Measurements from ENCODE around the gene RBSN.

The RBSN gene

DNA sequence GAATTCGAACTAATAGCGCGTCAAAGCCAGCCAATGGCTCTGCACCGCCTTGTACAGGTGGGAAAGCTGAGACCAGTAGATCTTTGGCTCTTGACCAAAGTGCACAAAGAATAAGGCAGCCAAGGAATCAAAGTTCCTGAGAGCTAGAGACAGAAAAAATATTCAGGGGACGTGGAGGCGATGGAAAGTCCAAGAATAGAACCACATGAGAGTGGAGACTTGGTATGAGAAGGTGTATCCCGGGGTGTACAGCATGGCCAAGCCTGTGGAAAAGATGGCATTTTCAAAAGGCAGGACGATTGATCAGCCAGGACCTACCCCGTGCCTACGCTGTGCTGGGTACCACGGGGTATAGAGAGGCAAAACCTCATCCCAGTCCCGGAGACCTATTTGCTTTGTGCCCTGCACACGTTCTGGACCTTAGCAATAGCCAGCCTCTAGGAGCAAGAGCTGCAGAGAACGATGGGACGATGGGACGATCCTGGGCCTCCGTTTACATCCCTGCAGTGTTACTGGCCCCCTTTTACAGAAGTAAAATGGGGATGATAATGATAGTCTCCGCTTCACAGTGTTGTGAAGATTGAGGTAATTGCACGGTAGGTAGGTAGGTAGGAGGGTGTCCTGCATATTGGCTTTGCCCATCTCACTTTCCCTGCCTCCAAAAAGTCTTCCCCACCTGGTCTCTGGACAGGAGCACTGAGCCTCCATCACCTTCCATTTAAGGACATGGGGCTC lies 583 bp upstream of the RBSN start:
- no peak for DNase-seq (ENCODE audit: low read depth in 3 of 3, low spot score in 1 of 3)

- no peak for DNase-seq (ENCODE audit: low read depth in 3 of 3, low spot score in 1 of 3)
These were observed 1.1 kb downstream of the RBSN start for GRCh38 chr3:15097891-15098290.

GRCh38 chr3:15096046-15096445 lies 2.9 kb downstream of the RBSN start:
- DNase-seq (ENCODE audit: low read depth in 3 of 3, low spot score in 1 of 3): no peak

DNA sequence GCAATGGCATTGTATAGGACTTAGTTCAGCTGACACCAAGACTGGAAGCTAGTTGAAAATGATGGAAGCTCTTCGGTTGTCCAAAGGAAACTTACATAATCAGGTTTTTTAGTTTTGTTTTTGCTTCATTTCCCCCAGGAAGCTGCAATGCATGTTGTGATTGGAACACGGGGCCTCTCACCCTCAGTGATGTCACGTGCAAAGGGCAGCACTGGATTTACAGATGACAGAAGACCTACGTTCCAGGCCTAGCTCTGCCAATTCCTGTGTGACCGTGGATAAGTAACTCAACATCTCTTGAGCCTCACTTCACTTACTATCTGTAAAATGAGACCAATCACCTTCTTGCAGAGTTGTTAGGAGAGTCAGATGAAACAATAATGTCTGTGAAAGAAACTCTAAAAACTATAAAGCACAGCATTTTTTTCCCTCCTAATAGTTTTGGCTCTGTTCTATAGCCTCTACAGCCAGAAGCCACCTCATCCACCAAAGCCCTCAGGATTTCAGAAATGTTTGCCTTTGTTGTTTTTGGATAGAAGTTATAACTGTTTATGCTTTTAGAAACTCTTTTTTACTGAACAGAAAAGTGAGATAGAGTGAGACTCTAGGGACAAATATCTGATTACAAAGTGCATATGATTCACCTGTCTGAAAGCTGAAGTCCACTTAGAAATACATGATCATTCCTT lies 4.6 kb downstream of the RBSN start:
- DNase-seq (ENCODE audit: low read depth in 3 of 3, low spot score in 1 of 3): no peak

DNA sequence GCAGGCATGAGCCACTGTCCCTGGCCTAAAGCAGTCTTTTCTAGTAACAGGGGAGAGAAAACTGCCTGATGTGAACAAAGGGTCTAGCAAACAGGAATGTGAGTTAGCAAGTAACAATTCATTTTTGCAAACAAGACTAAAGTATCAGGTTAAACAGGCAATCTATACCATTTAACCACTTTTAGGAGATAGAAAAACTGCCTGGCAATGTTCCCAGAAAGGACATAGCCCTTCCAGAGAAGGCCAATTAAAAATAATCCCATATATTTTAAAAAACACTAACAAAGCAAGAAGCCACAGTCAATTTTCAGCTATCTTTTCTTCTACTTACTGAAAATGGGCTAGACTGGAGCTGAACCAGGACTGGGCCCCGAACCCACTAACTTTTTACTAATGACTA lies 6.3 kb downstream of the RBSN start:
- no peak for DNase-seq (ENCODE audit: low read depth in 3 of 3, low spot score in 1 of 3)

- no peak for DNase-seq (ENCODE audit: low read depth in 3 of 3, low spot score in 1 of 3)
These were observed 7.4 kb downstream of the RBSN start for GRCh38 chr3:15091575-15091974.

- DNase-seq (ENCODE audit: low read depth in 3 of 3, low spot score in 1 of 3): no peak
These were observed 9.7 kb downstream of the RBSN start for GRCh38 chr3:15089201-15089600.

- no peak for DNase-seq (ENCODE audit: low read depth in 3 of 3, low spot score in 1 of 3)
These were observed 12.2 kb downstream of the RBSN start for GRCh38 chr3:15086699-15087098.

- DNase-seq (ENCODE audit: low read depth in 3 of 3, low spot score in 1 of 3): no peak
These were observed 12.7 kb downstream of the RBSN start for GRCh38 chr3:15086263-15086662.

GRCh38 chr3:15083252-15083651 lies 15.7 kb downstream of the RBSN start:
- DNase-seq (ENCODE audit: low read depth in 3 of 3, low spot score in 1 of 3): no peak

DNA sequence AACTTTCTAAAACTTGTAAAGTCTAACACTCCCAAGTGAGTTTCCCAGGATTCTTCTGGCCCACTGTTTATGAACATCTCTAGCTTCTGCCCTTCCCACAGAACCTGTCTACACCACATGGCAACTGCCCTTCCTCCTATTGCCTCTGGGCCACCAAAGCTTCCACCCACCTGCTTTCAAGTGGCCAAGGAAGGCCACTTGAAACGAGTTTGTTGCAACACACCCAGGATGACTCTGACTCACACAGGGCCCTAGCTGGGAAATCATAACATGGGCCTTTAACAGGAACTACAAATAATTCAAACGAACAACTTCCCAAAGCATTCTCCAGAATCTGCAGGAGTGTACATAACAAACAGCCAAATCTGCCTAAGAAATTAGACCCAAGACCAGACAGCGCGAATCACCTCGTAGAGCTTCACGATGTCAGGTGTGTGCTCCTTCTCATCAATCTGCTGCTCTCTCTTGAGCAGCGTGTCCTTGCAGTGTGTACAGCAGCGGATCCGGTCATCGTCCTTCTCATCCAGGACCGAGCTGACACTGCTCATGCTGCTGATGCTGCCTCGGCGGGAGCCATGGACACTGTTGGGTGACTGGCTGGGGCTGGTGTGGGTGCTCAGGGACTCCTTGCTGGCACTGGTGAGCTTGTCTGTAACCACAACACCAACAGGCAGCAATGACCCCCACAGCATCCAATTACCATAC lies 16.8 kb downstream of the RBSN start:
- DNase-seq (ENCODE audit: low read depth in 3 of 3, low spot score in 1 of 3): no peak

- DNase-seq (ENCODE audit: low read depth in 3 of 3, low spot score in 1 of 3): no peak
These were observed 19.9 kb downstream of the RBSN start for GRCh38 chr3:15079091-15079490.

- no peak for DNase-seq (ENCODE audit: low read depth in 3 of 3, low spot score in 1 of 3)
These were observed 24.4 kb downstream of the RBSN start for GRCh38 chr3:15074500-15074899.

DNA sequence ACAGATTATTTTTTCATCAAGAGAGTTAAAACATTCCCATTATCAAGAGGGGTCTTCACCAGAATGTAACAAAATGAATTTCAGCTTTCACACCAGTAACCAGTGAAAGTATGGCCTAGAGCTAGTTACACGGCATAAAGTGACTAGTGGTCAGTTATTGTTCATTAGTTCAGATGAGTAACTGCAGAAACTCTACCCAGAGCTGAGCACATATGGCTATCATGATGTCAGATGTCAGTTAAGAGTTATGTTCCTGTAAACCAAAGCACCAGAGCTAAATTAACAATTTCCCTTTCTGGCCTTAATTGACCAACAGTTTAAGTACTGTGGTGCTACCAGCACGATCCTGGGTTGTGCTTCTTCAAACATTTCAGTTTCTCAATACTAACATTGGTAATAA lies 27.2 kb downstream of the RBSN start:
- no peak for DNase-seq (ENCODE audit: low read depth in 3 of 3, low spot score in 1 of 3)

GRCh38 chr3:15069441-15069840 lies 29.5 kb downstream of the RBSN start:
- no peak for DNase-seq (ENCODE audit: low read depth in 3 of 3, low spot score in 1 of 3)

- no peak for DNase-seq (ENCODE audit: low read depth in 3 of 3, low spot score in 1 of 3)
These were observed 32.5 kb downstream of the RBSN start for GRCh38 chr3:15066467-15066866.

- DNase-seq (ENCODE audit: low read depth in 3 of 3, low spot score in 1 of 3): no peak
These were observed 33.4 kb downstream of the RBSN start for GRCh38 chr3:15065550-15066007.

DNA sequence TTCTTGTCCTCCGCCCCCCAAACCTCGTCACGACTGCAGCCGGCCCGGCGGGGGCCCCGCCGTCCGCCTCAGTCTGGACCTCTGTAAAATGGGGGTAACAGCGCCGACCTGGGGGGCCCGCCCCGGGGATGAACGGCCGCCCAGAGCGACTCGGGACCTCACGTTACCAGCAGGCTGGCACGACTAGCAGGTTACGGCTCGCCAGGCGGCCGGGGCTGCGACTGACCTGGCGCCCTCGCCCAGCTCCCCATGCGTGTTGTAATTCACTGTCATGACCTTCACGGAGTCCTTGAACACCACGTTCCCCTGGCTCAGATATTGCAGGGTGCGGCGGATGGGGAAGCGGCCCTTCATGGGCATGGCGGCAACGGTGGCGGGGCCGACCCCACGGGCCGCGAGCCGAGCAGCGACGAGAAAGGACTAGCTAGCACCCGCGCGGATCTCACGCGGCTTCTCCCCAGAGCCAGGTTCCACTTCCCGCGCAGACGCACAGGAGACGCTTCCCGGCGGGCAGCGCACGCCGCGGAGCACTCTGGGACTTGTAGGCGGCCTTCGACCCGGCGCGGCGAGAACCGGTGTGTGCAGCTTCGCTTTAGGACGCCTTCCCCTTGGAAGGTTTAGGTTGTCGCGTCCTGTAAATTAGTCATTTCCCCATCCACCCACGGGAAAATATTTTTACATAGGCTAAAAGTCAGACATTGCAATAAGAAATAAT lies 34.0 kb downstream of the RBSN start, which contains the start of gene MRPS25:
TSS of gene MRPS25 (minus strand) at position 481 of the 715 bp plus-strand sequence. CDS start at position 360, 121 bp downstream.
- peak; percentile 66 to 77 (median 76) for DNase-seq (ENCODE audit: low read depth in 3 of 3, low spot score in 1 of 3)

DNA sequence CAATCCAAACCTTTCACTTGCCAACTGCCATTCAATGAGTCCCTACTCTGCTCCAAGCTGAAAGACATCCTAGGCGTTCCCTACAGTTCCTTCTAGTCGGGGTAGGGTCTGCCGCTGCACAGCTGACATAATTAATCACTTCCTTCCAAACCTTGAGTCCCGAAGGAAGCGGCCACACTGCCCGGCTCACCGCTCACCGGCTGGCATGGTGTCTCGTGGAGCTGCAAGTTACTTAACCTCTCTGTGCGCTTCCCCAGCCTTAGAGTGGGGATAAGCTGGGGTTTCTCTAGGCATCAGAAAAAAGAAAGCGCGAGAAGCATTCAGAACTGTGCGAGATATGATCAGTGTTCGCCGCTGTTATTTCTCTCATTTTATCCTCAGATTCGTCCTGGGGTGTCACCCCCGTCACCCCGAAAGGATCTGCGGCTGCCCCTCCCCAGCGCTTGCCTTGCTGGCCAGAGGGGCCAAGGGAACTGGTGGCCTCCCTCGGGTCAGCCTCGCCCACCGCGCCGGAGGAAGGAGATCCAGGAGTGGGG lies 34.6 kb downstream of the RBSN start:
- DNase-seq (ENCODE audit: low read depth in 3 of 3, low spot score in 1 of 3): peak in 1 of 3 donors; percentile 14

GRCh38 chr3:15063656-15064286 lies 35.2 kb downstream of the RBSN start:
- no peak for DNase-seq (ENCODE audit: low read depth in 3 of 3, low spot score in 1 of 3)

GRCh38 chr3:15063238-15063637 lies 35.7 kb downstream of the RBSN start:
- no peak for DNase-seq (ENCODE audit: low read depth in 3 of 3, low spot score in 1 of 3)
